Heart left ventricle (tissue), 13 donors: Measurements from ENCODE around the gene DPF1.

ENCODE experiments used
- POLR2A ChIP-seq, 2 donors: fragments of 450-650 bp; IDR thresholded peaks; one replicate each; pipeline ENCODE4 v1.6.1; 2017; ENCODE audit warnings: antibody characterized with exemption in 2 of 2, mild to moderate bottlenecking in 2 of 2, moderate library complexity in 2 of 2
- TF ChIP-seq, protein P1 (sequence below), 12 donors: fragments of 200-600 bp; sonication (generic) in 4 of 12; IDR thresholded peaks; one replicate each; pipeline versions ENCODE4 v1.5.0 to v1.8.0; 2018 to 2022; ENCODE audit warnings: antibody characterized with exemption in 12 of 12, mild to moderate bottlenecking in 5 of 12
- donor health status: ischemic (EF 13 %, LVEDD 7.1; RV severe dilation, severe dysfunction).
- donor health status: DM: no; HTN: yes; CAD: no.
- donor health status: DM: no; HTN: no; CAD: no.
- donor health status: ischemic (EF 25% LVEDD 6.9; RV normal size, moderate dysfunction).
- donor health status: ischemic (EF 25% LVEDD 5.7; RV mildly dilated, moderate dysfunction).
- donor health status: ischemic (EF 35%, LVEDD 5.7; RV mildly dilated, moderate dysfunction).
- donor health status: nonischemic (EF 11% LVEDD 7.7; RV severe dilation, severe dysfunction).
- donor health status: DM: yes; HTN: yes; CAD: no.
- donor health status: PGD.
- donor health status: ischemic (EF 29% LVEDD 5.4; RV normal size, mild dysfunction).
- donor health status: nonischemic (EF 23%, LVEDD 6.1; RV moderate dilation, normal function).

GRCh38 chr19:38182536-38183210 lies 41.3 kb downstream of the DPF1 start:
- TF ChIP-seq, protein P1, sequence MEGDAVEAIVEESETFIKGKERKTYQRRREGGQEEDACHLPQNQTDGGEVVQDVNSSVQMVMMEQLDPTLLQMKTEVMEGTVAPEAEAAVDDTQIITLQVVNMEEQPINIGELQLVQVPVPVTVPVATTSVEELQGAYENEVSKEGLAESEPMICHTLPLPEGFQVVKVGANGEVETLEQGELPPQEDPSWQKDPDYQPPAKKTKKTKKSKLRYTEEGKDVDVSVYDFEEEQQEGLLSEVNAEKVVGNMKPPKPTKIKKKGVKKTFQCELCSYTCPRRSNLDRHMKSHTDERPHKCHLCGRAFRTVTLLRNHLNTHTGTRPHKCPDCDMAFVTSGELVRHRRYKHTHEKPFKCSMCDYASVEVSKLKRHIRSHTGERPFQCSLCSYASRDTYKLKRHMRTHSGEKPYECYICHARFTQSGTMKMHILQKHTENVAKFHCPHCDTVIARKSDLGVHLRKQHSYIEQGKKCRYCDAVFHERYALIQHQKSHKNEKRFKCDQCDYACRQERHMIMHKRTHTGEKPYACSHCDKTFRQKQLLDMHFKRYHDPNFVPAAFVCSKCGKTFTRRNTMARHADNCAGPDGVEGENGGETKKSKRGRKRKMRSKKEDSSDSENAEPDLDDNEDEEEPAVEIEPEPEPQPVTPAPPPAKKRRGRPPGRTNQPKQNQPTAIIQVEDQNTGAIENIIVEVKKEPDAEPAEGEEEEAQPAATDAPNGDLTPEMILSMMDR (IDR thresholded peaks at IDR 0.05) = no peak
- TF ChIP-seq POLR2A (IDR thresholded peaks at IDR 0.05) = no peak
